Right cardiac atrium (tissue), 5 donors: ENCODE results near the gene PRDM16. TPM values are rescaled to one million over a fixed set of nuclear protein-coding genes. Genes with fewer than 3 reads are reported as not detected.

ENCODE experiments used
- ATAC-seq, 2 donors: fragments of 200-7000 bp; cut with Tn5 transposase; one replicate each; pipeline versions ENCODE4 v1.8.0 to v1.9.1; 2020; ENCODE audit warnings: moderate library complexity in 2 of 2, mild to moderate bottlenecking in 1 of 2
- DNase-seq, 3 donors: peaks; one replicate each; pipeline ENCODE4 v3.0.0-alpha.2; 2020
- H3K27ac ChIP-seq: one replicate; pipeline ENCODE4 v1.5.1; 2013; ENCODE audit warnings: mild to moderate bottlenecking, low read length, control low read depth, moderate library complexity
- H3K27me3 ChIP-seq: one replicate; pipeline ENCODE4 v1.6.1; 2013; ENCODE audit not compliant: control insufficient read depth, insufficient read depth
- H3K4me1 ChIP-seq: one replicate; pipeline ENCODE4 v1.6.1; 2013; ENCODE audit warnings: low read length; ENCODE audit not compliant: control insufficient read depth, insufficient read depth
- H3K4me3 ChIP-seq: one replicate; pipeline ENCODE4 v1.5.1; 2013; ENCODE audit warnings: low read length, control low read depth
- H3K9me3 ChIP-seq: one replicate; pipeline ENCODE4 v1.6.1; 2013; ENCODE audit warnings: low read length; ENCODE audit not compliant: control insufficient read depth
- WGBS: extraction: QIAGEN DNeasy Blood & Tissue Kit; methylation state at CpG from one replicate; pipeline ENCODE4 v1.1.7; 2013; 5-methylcytosine and 5-hydroxymethylcytosine counted together
- intact Hi-C, 4 donors: fragments of 100-400 bp; cut with DNase I; formaldehyde crosslinking; loops; one replicate each; pipeline versions ENCODE4 v1.11.0 to v1.14.0; 2022 to 2023
- polyA plus RNA-seq: library from polyadenylated mRNA; stranded (reverse); fragments of 200-250 nt; gene quantifications from one replicate; pipeline ENCODE4 v1.2.3, GENCODE V29; 2013
- total RNA-seq, 4 donors: library from RNA; stranded (reverse); fragmentation: NEBNext Ultra II Directional; extraction: Animal tissue kit (Norgen Biotek cat#: 25700); gene quantifications; one replicate each; pipeline ENCODE4 v1.2.1, GENCODE V29; 2021
- donor health status: healthy with polysubstance abuse.
- donor health status: DM: no; HTN: yes; CAD: no.
- donor health status: DM: no; HTN: no; CAD: no.
- donor health status: DM: no; HTN: yes; CAD: no; lungs with severe emphysema.
- donor health status: DM: yes; HTN: yes; CAD: no.

Gene PRDM16
- total and polyA plus RNA-seq, 5 donors, result 1.1 to 2.9 (median 1.9) TPM

DNA sequence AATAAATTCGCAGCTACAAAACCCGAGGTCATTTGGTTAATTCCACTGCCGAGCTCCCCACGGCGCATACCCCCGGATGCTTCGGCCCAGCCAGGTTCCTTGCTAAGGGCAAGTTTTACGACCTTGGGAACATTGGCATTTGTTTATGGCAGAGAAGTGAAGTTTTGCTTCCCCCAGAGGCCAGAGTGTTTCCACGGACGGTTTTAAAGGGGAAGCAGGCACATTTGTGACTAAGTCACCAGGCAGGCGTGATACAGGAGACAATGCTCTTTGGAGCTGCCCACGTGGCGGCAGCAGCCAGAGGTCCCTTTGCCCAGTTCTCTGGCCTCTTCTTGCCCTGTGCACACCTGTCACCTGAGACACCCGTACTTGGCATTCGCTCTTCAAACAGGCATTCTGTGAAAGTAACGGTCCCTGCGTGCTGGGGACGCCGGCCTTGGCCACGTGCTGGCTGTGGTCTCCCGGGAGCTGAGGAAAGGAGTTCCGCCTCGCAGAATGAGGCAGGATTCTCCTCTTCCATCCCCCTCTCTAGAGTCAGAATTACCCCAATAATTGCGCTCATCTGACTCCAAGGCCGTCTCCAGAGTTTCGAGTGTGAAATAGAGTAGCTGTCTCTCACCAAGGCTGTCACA, 138.3 kb downstream of the PRDM16 start:
- Histone ChIP-seq H3K4me3 (no peak overlapping the region), H3K9me3 (no peaks in the 10 kb centered on the region), H3K4me1 (no peaks in the 10 kb centered on the region), H3K27ac (no peak overlapping the region), H3K27me3 (no peaks in the 10 kb centered on the region)
- WGBS, result 75% methylated on average over 26 of the region's 26 CpGs
- intact Hi-C loops, result no loop called here
- DNase-seq, result no peak
- no peak for ATAC-seq

DNA sequence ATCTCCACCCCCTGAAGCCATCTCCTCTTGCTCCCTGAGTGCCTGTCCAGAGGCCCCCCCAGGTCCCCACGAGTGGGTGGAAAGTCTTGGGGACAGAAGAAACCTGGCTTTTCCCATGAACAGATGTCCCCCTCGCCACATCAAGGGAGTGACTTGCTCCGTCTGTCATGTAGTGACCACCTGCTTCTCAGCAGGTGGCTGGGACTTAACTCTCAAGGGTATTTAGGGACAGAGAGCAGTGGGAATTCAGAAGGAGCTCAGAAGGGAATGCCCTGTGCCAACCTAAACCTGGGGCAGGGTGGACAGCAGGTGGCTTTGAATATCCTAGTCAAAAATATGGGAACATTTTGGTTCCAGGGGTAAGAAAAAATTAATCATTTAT, 139.8 kb downstream of the PRDM16 start:
- H3K9me3 ChIP-seq, result no peaks in the 10 kb centered on the region
- no peak for ATAC-seq
- no peaks in the 10 kb centered on the region for H3K4me1 ChIP-seq

DNA sequence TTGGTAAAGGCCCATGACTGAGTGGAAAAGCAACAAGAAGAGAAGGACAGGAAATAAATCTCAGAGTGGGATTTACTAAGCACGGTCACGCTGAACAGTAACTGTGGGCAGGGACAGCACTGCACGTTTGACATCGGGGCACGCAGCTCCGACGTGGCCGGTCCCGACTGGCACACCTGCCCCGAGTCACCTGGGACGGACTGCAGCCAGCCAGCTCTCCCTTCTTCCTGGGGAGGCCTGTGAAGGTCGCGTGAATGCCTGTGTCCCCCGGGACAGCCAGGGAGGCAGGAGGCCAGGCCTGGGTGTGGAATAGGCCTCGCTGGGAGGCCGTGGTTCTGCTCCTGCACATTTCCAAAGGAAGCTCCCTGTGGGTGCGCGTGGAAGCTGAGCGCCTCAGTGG, 140.2 kb downstream of the PRDM16 start:
- Histone ChIP-seq H3K4me3 (no peak overlapping the region), H3K27me3 (no peaks in the 10 kb centered on the region), H3K4me1 (no peaks in the 10 kb centered on the region), H3K9me3 (no peaks in the 10 kb centered on the region), H3K27ac (no peak overlapping the region)
- WGBS, result 88% methylated on average over 19 of the region's 19 CpGs
- intact Hi-C loops, result no loop called here
- no peak for ATAC-seq
- DNase-seq, result no peak

More for the DNA sequence above, 139.8 kb downstream of the PRDM16 start:
- no peak overlapping the region for H3K27ac ChIP-seq
- intact Hi-C loops, result no loop called here
- no peak overlapping the region for H3K4me3 ChIP-seq
- H3K27me3 ChIP-seq, result no peaks in the 10 kb centered on the region
- 82% methylated on average over 3 of the region's 3 CpGs for WGBS
- DNase-seq, result no peak

GRCh38 chr1:3211582-3212375, 142.8 kb downstream of the PRDM16 start:
- ATAC-seq (no peak), DNase-seq (no peak)
- intact Hi-C loops, result no loop called here
- H3K4me1 ChIP-seq, result no peaks in the 10 kb centered on the region
- no peak overlapping the region for H3K4me3 ChIP-seq
- H3K27ac ChIP-seq, result no peak overlapping the region
- H3K9me3 ChIP-seq, result no peaks in the 10 kb centered on the region
- 93% methylated on average over 47 of the region's 47 CpGs for WGBS
- no peaks in the 10 kb centered on the region for H3K27me3 ChIP-seq

DNA sequence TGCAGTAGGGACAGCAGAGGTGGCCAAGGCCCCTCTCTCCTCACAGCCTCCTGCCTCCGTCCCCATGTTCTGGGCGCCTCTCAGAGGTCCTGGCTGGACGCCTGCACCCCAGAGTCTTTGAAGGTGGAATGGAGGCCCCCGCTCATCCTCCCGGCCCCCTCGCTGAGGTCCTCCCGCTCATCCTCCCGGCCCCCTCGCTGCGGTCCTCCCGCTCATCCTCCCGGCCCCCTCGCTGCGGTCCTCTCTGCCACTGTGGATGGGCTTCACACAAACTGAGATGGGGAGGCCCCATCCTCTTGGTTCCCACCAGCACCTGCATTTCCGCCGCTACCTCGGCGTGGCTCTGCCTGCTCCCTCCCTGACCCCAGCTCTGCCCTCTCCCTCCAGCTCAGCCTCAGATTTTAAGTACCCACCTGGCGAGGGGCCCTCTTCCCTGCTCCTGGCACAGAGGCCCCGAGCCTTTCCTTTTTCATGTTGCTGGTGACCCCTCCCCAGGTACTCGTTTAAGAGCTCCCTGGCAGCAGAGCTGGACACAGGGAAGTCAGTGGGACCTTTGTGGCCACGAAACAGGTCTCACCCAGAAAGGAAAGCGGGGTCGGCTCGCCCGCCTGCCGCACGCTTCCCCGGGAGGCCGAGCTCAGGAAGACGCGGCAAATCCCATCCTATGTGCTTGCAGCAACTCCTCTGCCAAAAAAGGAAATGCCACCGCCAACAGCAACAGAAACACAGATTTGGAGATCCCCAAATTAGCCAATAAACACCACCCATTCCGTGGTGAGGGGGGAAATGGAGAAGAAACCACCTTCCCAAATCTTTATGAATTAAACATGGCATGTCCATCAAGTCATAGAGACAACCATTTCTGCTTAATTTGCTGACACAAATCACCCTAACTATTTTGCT, 143.7 kb downstream of the PRDM16 start:
- Histone ChIP-seq H3K9me3 (no peaks in the 10 kb centered on the region), H3K27ac (no peak overlapping the region), H3K27me3 (no peaks in the 10 kb centered on the region), H3K4me1 (no peaks in the 10 kb centered on the region), H3K4me3 (no peak overlapping the region)
- ATAC-seq, result no peak
- DNase-seq, result no peak
- WGBS, result 90% methylated on average over 34 of the region's 34 CpGs
- intact Hi-C loops, result no loop called here

- ATAC-seq, result no peak
- no peak for DNase-seq
- Histone ChIP-seq H3K9me3 (no peaks in the 10 kb centered on the region), H3K4me1 (no peaks in the 10 kb centered on the region), H3K4me3 (no peak overlapping the region), H3K27ac (no peak overlapping the region), H3K27me3 (no peaks in the 10 kb centered on the region)
- intact Hi-C loops, result no loop called here
- 69% methylated on average over 16 of the region's 16 CpGs for WGBS
Observed at GRCh38 chr1:3213730-3214129, 144.7 kb downstream of the PRDM16 start.

DNA sequence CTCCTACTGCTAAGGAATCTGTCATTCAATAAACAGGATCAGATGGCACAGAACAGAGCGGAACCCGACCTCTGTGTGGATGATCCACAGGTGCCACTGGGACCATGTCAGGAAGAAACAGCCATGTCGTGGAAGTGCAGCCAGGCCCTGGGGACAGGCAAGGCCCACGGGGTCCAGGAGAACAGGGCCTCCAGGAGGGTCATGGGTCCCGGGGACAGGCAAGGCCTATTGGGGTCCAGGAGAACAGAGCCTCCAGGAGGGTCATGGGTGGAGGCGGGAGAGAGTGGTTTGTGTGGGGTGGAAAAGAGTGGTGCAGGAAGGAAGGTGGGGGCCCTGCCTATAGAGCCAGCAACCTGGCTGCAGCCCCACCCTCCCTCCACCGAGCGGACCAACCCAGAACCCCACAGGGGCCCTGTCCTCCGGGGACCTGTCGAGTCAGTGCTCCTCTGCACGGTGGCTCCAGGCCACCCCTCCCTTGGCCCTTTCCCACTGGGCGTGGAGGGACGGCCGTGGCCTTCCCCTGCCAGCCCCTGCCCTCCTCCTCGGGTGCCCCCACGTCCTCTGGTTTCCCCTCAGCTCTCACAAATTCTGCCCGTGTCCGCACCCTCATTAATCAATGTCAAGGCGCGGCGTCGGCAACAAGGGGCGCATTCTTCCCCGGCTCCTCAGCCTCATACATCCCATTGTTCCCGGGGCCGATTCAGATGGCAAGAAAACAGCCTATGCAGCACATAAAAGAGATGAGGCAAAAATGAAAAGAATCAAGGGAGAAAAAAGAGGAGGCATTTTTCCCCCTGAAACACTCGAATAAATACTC, 146.4 kb downstream of the PRDM16 start:
- no peak overlapping the region for H3K4me3 ChIP-seq
- ATAC-seq (no peak), DNase-seq (no peak)
- H3K27ac ChIP-seq, result no peak overlapping the region
- H3K27me3 ChIP-seq, result no peaks in the 10 kb centered on the region
- H3K9me3 ChIP-seq, result no peaks in the 10 kb centered on the region
- intact Hi-C loops, result no loop called here
- 71% methylated on average over 27 of the region's 27 CpGs for WGBS
- H3K4me1 ChIP-seq, result no peaks in the 10 kb centered on the region

DNA sequence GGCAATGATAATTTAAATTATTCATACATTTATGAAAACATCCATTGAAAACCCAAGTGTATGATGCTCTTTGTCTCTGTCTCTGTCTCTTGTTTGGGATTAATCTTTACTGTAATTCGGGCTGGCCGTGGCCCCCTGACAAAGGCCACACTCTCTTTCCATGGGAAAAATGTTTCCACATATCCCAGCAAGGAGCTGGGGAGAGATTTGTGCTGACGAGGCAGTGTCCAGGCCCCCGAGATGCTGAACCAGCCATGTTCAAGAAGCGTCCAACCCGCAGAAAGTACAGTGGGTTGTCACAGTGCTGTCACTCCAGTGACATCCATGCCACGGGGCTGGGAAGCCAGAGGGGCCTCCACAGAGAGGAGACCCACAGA, 147.0 kb downstream of the PRDM16 start:
- H3K27me3 ChIP-seq, result no peaks in the 10 kb centered on the region
- H3K9me3 ChIP-seq, result no peaks in the 10 kb centered on the region
- no peak overlapping the region for H3K27ac ChIP-seq
- ATAC-seq (no peak), DNase-seq (no peak)
- intact Hi-C loops, result no loop called here
- no peak overlapping the region for H3K4me3 ChIP-seq
- 88% methylated on average over 7 of the region's 7 CpGs for WGBS
- H3K4me1 ChIP-seq, result no peaks in the 10 kb centered on the region

- ATAC-seq (no peak), DNase-seq (no peak)
- no peak overlapping the region for H3K27ac ChIP-seq
- intact Hi-C loops, result no loop called here
- H3K4me3 ChIP-seq, result no peak overlapping the region
- no peaks in the 10 kb centered on the region for H3K4me1 ChIP-seq
- H3K9me3 ChIP-seq, result no peaks in the 10 kb centered on the region
- H3K27me3 ChIP-seq, result no peaks in the 10 kb centered on the region
- 77% methylated on average over 15 of the region's 15 CpGs for WGBS
Observed at GRCh38 chr1:3217181-3217641, 148.2 kb downstream of the PRDM16 start.

GRCh38 chr1:3217979-3218679, 149.1 kb downstream of the PRDM16 start:
- DNase-seq (no peak), ATAC-seq (no peak)
- Histone ChIP-seq H3K9me3 (no peaks in the 10 kb centered on the region), H3K27ac (no peak overlapping the region), H3K4me1 (no peaks in the 10 kb centered on the region), H3K4me3 (no peak overlapping the region), H3K27me3 (no peaks in the 10 kb centered on the region)
- WGBS, result 76% methylated on average over 23 of the region's 23 CpGs
- intact Hi-C loops, result no loop called here
